K562 (cell line): ENCODE measurements around the gene RABGAP1L. TPM values are rescaled to one million over a fixed set of nuclear protein-coding genes. Genes with fewer than 3 reads are reported as not detected.

Experiments
- ARID3B ChIP-seq: fragments of 250-450 bp; sonication (Bioruptor Pico); IDR thresholded peaks from 2 replicates; pipeline ENCODE4 v1.4.0; 2020; ENCODE audit warnings: borderline replicate concordance
- KLF6 ChIP-seq: fragments of 250-450 bp; sonication (Bioruptor Pico); IDR thresholded peaks from 2 replicates; pipeline ENCODE4 v1.4.0; 2020; ENCODE audit warnings: mild to moderate bottlenecking, moderate library complexity, borderline replicate concordance
- NFYB ChIP-seq: IDR thresholded peaks from 2 replicates; pipeline ENCODE4 v1.6.1; 2011; ENCODE audit warnings: mild to moderate bottlenecking, moderate library complexity; ENCODE audit not compliant: insufficient read length; ENCODE audit errors: extremely low read depth
- PHTF2 ChIP-seq: fragments of 250-450 bp; sonication (Bioruptor Pico); IDR thresholded peaks from 2 replicates; pipeline ENCODE4 v1.5.0; 2021; ENCODE audit warnings: mild to moderate bottlenecking
- PML ChIP-seq: IDR thresholded peaks from 2 replicates; pipeline ENCODE4 v1.6.1; 2012; ENCODE audit warnings: low read length, inconsistent platforms
- POLR2AphosphoS5 ChIP-seq: IDR thresholded peaks from 2 replicates; pipeline ENCODE4 v1.6.1; 2011; ENCODE audit warnings: mild to moderate bottlenecking, low read depth, low read length, moderate library complexity; ENCODE audit not compliant: control insufficient read depth, insufficient read depth
- RAD21 ChIP-seq, 2 experiments: fragments of 250-450 bp in 1 of 2; fragments of 450-650 bp in 1 of 2; sonication (Bioruptor Pico) in 1 of 2; formaldehyde crosslinking in 1 of 2; IDR thresholded peaks in 1 of 2; conservative IDR thresholded peaks in 1 of 2; 2 replicates each; pipeline versions ENCODE4 v1.4.0 to v1.8.0; 2020 to 2022; ENCODE audit warnings: mild to moderate bottlenecking in 2 of 2, moderate library complexity in 1 of 2
- TEAD4 ChIP-seq, 2 experiments: sonication (generic) in 1 of 2; formaldehyde crosslinking in 1 of 2; IDR thresholded peaks; 2 replicates each; pipeline versions ENCODE4 v1.6.1 to v1.8.0; 2012 to 2022; ENCODE audit warnings: borderline replicate concordance in 1 of 2, inconsistent platforms in 1 of 2, low read length in 1 of 2, mild to moderate bottlenecking in 1 of 2, missing genetic modification reagents in 1 of 2
- ZNF239 ChIP-seq: fragments of 250-450 bp; sonication (Bioruptor Pico); IDR thresholded peaks from 2 replicates; pipeline ENCODE4 v1.4.0; 2020; ENCODE audit warnings: mild to moderate bottlenecking
- polyA plus RNA-seq, 8 experiments: library from polyadenylated mRNA; depleted of rRNA in 4 of 8; stranded (reverse) in 5 of 8; unstranded in 3 of 8; fragments of >200 nt; fragmentation: Nextera tagmentation in 2 of 8; fragmentation: Illumina TruSeq in 1 of 8; extraction: Ambion mirVana in 2 of 8; extraction: Trizol in 1 of 8; gene quantifications; 2 replicates each; pipeline versions ENCODE4 v1.2.1 to v1.2.3, GENCODE V29; 2011 to 2014; ENCODE audit warnings: inconsistent platforms in 1 of 8, missing spikeins in 1 of 8
- total RNA-seq, 7 experiments: library from RNA; depleted of rRNA in 6 of 7; stranded (reverse); fragments of >200 nt in 6 of 7; fragmentation: Illumina TruSeq in 2 of 7; extraction: Trizol in 2 of 7; gene quantifications; 2 replicates each; pipeline versions ENCODE4 v1.2.1 to v1.2.3, GENCODE V29; 2011 to 2021; ENCODE audit warnings: low replicate concordance in 1 of 7
- TF ChIP-seq, protein P1 (sequence below), 2 experiments: fragments of 450-650 bp; IDR thresholded peaks; 2 replicates each; pipeline ENCODE4 v1.6.1; 2016
- TF ChIP-seq, protein P2 (sequence below): fragments of 450-650 bp; IDR thresholded peaks from 2 replicates; pipeline ENCODE4 v1.6.1; 2016; ENCODE audit warnings: mild to moderate bottlenecking, moderate library complexity

The RABGAP1L gene
- total and polyA plus RNA-seq, 9 of the 15 experiments (the other 6 are each of a cell fraction or from before 2014, with no cell fraction given), result 16.5 to 44.9 (median 26.7) TPM

DNA sequence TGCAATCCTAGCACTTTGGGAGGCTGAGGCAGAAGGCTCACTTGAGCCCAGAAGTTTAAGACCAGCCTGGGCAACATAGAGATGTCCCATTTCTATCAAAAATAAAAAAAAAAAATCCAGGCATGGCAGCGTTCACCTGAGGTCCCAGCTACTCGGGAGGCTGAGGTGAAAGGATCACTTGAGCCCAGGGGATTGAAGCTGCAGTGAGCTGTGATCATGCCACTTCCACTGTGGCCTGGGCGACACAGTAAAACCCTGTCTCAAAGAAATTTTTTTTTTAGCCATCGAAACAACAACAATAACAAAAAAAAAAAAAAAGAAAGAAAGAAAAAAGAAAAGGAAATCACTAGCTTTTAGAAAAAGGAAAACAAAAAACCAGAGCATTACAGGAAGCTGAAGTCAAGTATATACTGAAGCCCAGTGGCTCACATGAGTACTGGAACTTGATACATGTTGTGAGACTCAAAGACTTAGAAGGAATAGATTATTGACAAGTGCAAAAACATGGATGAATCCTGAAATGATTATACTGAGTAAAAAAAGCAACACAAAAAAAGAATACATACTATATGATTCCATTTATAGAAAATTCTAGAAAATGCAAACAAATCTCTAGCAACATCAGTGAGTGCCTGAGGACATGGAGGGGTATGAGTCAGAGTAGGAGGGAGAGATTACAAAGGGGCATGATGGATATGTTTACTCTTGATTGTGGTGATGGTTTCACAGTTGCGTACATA is 6.1 kb upstream of the RABGAP1L start (continued):
- TF ChIP-seq, protein P1, sequence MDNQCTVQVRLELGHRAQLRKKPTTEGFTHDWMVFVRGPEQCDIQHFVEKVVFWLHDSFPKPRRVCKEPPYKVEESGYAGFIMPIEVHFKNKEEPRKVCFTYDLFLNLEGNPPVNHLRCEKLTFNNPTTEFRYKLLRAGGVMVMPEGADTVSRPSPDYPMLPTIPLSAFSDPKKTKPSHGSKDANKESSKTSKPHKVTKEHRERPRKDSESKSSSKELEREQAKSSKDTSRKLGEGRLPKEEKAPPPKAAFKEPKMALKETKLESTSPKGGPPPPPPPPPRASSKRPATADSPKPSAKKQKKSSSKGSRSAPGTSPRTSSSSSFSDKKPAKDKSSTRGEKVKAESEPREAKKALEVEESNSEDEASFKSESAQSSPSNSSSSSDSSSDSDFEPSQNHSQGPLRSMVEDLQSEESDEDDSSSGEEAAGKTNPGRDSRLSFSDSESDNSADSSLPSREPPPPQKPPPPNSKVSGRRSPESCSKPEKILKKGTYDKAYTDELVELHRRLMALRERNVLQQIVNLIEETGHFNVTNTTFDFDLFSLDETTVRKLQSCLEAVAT (IDR thresholded peaks at IDR 0.05), result 0 out of 4 replicates have a peak, but pooled peaks of 1 of the 2 experiments have one; percentile 8
- no peak for TF ChIP-seq NFYB
- TF ChIP-seq ZNF239 (CRISPR knock-in tag), result no peak
- TF ChIP-seq PML, result no peak
- peak in 1 of 2 experiments; percentile 32; a peak in 1 of 4 replicates for TF ChIP-seq RAD21 (CRISPR knock-in tag; conservative IDR thresholded peaks at IDR 0.05 in 1 of 2, IDR thresholded peaks at IDR 0.05 in 1 of 2)
- no peak for TF ChIP-seq KLF6 (CRISPR knock-in tag)
- TF ChIP-seq, protein P2, sequence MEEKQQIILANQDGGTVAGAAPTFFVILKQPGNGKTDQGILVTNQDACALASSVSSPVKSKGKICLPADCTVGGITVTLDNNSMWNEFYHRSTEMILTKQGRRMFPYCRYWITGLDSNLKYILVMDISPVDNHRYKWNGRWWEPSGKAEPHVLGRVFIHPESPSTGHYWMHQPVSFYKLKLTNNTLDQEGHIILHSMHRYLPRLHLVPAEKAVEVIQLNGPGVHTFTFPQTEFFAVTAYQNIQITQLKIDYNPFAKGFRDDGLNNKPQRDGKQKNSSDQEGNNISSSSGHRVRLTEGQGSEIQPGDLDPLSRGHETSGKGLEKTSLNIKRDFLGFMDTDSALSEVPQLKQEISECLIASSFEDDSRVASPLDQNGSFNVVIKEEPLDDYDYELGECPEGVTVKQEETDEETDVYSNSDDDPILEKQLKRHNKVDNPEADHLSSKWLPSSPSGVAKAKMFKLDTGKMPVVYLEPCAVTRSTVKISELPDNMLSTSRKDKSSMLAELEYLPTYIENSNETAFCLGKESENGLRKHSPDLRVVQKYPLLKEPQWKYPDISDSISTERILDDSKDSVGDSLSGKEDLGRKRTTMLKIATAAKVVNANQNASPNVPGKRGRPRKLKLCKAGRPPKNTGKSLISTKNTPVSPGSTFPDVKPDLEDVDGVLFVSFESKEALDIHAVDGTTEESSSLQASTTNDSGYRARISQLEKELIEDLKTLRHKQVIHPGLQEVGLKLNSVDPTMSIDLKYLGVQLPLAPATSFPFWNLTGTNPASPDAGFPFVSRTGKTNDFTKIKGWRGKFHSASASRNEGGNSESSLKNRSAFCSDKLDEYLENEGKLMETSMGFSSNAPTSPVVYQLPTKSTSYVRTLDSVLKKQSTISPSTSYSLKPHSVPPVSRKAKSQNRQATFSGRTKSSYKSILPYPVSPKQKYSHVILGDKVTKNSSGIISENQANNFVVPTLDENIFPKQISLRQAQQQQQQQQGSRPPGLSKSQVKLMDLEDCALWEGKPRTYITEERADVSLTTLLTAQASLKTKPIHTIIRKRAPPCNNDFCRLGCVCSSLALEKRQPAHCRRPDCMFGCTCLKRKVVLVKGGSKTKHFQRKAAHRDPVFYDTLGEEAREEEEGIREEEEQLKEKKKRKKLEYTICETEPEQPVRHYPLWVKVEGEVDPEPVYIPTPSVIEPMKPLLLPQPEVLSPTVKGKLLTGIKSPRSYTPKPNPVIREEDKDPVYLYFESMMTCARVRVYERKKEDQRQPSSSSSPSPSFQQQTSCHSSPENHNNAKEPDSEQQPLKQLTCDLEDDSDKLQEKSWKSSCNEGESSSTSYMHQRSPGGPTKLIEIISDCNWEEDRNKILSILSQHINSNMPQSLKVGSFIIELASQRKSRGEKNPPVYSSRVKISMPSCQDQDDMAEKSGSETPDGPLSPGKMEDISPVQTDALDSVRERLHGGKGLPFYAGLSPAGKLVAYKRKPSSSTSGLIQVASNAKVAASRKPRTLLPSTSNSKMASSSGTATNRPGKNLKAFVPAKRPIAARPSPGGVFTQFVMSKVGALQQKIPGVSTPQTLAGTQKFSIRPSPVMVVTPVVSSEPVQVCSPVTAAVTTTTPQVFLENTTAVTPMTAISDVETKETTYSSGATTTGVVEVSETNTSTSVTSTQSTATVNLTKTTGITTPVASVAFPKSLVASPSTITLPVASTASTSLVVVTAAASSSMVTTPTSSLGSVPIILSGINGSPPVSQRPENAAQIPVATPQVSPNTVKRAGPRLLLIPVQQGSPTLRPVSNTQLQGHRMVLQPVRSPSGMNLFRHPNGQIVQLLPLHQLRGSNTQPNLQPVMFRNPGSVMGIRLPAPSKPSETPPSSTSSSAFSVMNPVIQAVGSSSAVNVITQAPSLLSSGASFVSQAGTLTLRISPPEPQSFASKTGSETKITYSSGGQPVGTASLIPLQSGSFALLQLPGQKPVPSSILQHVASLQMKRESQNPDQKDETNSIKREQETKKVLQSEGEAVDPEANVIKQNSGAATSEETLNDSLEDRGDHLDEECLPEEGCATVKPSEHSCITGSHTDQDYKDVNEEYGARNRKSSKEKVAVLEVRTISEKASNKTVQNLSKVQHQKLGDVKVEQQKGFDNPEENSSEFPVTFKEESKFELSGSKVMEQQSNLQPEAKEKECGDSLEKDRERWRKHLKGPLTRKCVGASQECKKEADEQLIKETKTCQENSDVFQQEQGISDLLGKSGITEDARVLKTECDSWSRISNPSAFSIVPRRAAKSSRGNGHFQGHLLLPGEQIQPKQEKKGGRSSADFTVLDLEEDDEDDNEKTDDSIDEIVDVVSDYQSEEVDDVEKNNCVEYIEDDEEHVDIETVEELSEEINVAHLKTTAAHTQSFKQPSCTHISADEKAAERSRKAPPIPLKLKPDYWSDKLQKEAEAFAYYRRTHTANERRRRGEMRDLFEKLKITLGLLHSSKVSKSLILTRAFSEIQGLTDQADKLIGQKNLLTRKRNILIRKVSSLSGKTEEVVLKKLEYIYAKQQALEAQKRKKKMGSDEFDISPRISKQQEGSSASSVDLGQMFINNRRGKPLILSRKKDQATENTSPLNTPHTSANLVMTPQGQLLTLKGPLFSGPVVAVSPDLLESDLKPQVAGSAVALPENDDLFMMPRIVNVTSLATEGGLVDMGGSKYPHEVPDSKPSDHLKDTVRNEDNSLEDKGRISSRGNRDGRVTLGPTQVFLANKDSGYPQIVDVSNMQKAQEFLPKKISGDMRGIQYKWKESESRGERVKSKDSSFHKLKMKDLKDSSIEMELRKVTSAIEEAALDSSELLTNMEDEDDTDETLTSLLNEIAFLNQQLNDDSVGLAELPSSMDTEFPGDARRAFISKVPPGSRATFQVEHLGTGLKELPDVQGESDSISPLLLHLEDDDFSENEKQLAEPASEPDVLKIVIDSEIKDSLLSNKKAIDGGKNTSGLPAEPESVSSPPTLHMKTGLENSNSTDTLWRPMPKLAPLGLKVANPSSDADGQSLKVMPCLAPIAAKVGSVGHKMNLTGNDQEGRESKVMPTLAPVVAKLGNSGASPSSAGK, result no peak
- TF ChIP-seq PHTF2 (CRISPR knock-in tag), result no peak
- TF ChIP-seq ARID3B (CRISPR knock-in tag), result no peak
- TF ChIP-seq POLR2AphosphoS5, result no peak
- TF ChIP-seq TEAD4 (IDR thresholded peaks at IDR 0.05; ENCODE audit: low read length), result peak; percentile 39; the same call in 1 of the 2 replicates
- TF ChIP-seq TEAD4 (CRISPR knock-in tag; IDR thresholded peaks at IDR 0.05; ENCODE audit: borderline replicate concordance), result no peak
